ENCODE results near the gene APLF.
"Not testable (repeated sequence)": the region's sequence is repeated elsewhere in the genome, so short reads cannot be mapped to it uniquely, and the experiment has no call there.

APLF gene

DNA sequence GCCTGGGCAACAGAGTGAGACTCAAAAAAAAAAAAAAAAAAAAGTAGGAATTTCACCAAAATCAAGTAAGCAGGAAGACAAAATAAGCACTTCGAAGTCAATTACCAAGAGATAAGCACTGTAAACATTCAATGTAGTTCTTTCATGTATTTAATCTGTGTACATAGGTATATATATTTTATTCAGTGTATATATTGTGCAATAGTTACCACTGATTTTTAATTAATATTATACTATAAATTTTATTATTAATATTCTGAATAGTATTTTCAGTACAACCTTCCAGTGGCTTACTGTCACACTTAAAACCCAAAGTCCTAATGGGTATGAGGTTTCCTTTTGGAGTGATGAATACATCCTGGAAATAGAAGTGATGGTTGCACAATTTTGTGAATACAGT is 9.1 kb downstream of the APLF start:
- no peak for DNase-seq (ENCODE audit: low read depth)
- TF ChIP-seq, protein P1, sequence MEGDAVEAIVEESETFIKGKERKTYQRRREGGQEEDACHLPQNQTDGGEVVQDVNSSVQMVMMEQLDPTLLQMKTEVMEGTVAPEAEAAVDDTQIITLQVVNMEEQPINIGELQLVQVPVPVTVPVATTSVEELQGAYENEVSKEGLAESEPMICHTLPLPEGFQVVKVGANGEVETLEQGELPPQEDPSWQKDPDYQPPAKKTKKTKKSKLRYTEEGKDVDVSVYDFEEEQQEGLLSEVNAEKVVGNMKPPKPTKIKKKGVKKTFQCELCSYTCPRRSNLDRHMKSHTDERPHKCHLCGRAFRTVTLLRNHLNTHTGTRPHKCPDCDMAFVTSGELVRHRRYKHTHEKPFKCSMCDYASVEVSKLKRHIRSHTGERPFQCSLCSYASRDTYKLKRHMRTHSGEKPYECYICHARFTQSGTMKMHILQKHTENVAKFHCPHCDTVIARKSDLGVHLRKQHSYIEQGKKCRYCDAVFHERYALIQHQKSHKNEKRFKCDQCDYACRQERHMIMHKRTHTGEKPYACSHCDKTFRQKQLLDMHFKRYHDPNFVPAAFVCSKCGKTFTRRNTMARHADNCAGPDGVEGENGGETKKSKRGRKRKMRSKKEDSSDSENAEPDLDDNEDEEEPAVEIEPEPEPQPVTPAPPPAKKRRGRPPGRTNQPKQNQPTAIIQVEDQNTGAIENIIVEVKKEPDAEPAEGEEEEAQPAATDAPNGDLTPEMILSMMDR (conservative IDR thresholded peaks at IDR 0.05; ENCODE audit: low read depth, low read length), result no peak
- H3K4me3 ChIP-seq (ENCODE audit: low read length), result no peak overlapping the region

DNA sequence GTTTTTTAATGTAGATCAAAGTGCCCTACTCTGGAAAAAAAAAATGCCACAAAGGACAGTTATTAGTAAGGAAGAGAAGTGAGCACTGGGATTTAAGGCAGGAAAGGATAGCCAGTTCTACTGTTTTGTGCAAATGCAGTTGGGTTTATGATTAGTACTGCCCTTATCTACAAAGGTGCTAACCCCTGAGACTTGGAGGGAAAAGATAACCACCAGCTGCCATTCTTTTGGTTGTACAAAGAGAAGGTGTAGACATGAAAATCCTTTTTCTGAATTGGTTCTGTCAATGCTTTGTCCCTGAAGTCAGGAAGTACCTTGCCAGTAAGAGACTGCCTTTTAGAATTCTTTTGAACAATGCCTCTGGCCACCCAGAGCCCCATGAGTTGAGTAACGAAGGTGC is 11.3 kb downstream of the APLF start:
- no peak for DNase-seq (ENCODE audit: low read depth)
- H3K4me3 ChIP-seq (ENCODE audit: low read length), result no peak overlapping the region
- TF ChIP-seq, protein P1 (conservative IDR thresholded peaks at IDR 0.05; ENCODE audit: low read depth, low read length), result no peak

DNA sequence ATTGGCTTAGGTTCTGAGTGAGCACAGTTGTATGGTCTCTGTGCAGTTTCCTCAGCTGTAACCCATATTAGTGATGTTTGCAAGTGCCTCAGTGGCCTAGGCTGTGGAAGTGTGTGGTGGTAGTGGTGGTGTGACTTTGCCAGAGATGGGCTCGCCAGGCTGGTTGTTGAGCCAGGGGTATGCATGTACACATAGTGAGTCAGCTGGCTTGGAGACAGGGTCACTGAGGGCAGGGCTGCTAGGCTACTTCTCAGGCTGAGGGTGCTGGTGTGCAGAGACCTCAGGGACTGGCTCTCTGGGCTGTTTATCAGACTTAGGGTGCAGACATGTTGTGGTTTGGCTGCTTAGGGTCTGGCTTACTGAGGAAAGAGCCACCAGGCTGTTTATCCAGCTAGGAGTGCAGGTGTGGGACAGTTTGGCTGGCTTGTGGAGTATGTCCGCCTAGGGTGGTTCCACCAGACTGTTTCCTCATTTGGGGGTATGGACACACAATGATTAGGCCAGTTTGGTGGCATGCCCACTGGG is 15.0 kb downstream of the APLF start:
- TF ChIP-seq, protein P1 (conservative IDR thresholded peaks at IDR 0.05; ENCODE audit: low read depth, low read length), result no peak
- no peak overlapping the region for H3K4me3 ChIP-seq (ENCODE audit: low read length)
- no peak for DNase-seq (ENCODE audit: low read depth)

DNA sequence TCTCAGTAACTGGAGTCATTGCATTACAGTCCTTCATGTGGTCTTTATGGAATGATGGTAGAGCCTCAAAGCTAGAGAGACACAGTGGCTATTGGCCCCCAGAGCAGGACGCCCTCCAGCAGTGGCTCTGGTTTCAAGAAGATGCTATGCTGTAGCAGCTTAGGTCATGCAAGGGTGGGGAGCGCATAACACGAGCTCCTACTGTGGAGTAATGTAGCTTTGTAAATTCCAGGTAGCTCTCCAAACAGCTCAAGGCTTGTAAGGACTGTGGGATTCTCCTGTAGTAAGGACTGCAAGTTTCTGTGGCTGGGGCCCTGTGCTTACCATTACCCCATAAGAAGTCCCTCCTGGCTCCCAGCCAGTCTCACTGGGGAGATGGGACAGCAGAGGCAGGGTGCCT is 15.6 kb downstream of the APLF start:
- H3K4me3 ChIP-seq (ENCODE audit: low read length), result no peak overlapping the region
- TF ChIP-seq, protein P1 (conservative IDR thresholded peaks at IDR 0.05; ENCODE audit: low read depth, low read length), result no peak
- DNase-seq (ENCODE audit: low read depth), result no peak

DNA sequence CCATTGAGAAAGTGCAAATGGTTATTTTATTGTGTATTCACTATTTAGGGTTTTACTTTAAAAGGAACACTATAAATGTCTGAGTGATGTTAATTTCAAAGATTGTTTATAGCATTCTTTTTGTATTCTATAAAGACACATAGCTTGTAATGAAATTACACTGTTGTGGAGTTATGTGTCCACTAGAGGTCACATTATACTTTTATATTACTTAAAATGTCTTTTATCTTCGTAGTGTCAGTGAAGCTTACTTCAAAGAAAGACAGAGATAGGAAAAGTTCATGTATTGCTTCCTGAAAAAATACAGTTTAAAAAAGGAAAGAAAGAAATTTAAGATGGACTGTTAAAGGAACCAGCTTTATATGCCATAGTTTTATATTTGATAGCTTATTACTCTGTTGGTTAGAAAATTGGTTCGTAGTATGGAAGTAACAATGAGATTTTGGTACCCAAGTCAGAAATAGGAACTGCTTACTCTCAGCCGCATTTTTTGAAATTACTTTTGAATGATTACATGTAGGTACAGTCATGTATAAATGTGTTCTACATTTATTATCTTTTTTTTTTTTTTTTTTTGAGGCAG is 20.5 kb downstream of the APLF start:
- TF ChIP-seq, protein P1 (conservative IDR thresholded peaks at IDR 0.05; ENCODE audit: low read depth, low read length), result peak; percentile 39
- H3K4me3 ChIP-seq (ENCODE audit: low read length), result no peak overlapping the region
- DNase-seq (ENCODE audit: low read depth), result no peak

DNA sequence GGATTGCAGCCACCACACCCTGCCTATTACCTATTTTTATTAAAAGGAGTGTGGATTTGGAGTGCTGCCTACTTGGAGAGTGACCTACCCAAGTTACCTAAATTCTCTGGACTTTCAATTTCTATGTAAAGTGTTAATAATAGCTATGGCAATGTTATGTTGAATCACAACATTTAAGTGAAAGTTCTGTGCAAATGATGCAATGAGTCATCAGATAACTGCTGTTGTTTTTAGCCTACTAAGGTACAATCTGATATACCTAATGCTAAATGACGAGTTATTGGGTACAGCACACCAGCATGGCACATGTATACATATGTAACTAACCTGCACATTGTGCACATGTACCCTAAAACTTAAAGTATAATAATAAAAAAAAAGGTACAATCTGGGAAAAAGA is 21.2 kb downstream of the APLF start:
- H3K4me3 ChIP-seq (ENCODE audit: low read length); DNase-seq (ENCODE audit: low read depth): not testable (repeated sequence)

DNA sequence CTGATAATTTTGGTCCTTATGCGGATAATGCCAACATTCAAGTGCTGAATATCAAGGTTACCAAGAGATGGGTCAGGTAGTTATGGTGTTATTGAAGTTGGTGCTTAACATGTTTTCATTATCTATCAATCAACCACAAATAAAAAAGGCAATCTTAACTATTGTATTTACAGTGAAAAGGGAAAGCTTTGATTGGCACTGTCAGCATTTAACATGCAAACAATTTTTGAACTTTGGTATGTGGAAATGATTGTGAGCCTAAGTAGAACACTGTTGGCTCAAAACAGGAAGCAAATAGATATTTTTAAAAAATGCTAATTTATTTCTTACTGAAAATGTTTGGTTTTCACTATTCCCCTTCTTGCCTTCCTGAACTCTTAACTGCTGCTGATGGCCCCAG is 21.9 kb downstream of the APLF start:
- no peak overlapping the region for H3K4me3 ChIP-seq (ENCODE audit: low read length)
- TF ChIP-seq, protein P1 (conservative IDR thresholded peaks at IDR 0.05; ENCODE audit: low read depth, low read length), result no peak
- DNase-seq (ENCODE audit: low read depth), result no peak

Measured in retinal pigment epithelial cell (primary cell).